Fibroblast of skin of back (primary cell): ENCODE results near the gene KRTAP3-1.
"Not testable (repeated sequence)": the region's sequence is repeated elsewhere in the genome, so short reads cannot be mapped to it uniquely, and the experiment has no call there.

Experiments used
- DNase-seq: peaks from one replicate; pipeline ENCODE4 v3.0.0-alpha.2; 2013

KRTAP3-1 gene

GRCh38 chr17:41015454-41015853, 6.5 kb upstream of the KRTAP3-1 start:
- DNase-seq, result peak; percentile 13

- peak; percentile 34 for DNase-seq
These were observed 4.7 kb upstream of the KRTAP3-1 start for GRCh38 chr17:41013606-41014005.

GRCh38 chr17:41013181-41013580, 4.3 kb upstream of the KRTAP3-1 start:
- no peak for DNase-seq

- no peak for DNase-seq
These were observed 3.6 kb upstream of the KRTAP3-1 start for GRCh38 chr17:41012326-41013120.

- DNase-seq, result no peak
These were observed 1.5 kb upstream of the KRTAP3-1 start for GRCh38 chr17:41010441-41010840.

- no peak for DNase-seq
These were observed 1.0 kb upstream of the KRTAP3-1 start for GRCh38 chr17:41009936-41010335.

- no peak for DNase-seq
These were observed 403 bp upstream of the KRTAP3-1 start for GRCh38 chr17:41009301-41009760.

GRCh38 chr17:41004397-41004796, 4.5 kb downstream of the KRTAP3-1 start:
- DNase-seq, result no peak

- no peak for DNase-seq
These were observed 5.0 kb downstream of the KRTAP3-1 start for GRCh38 chr17:41003926-41004325.

- DNase-seq, result peak; percentile 53
These were observed 6.1 kb downstream of the KRTAP3-1 start for GRCh38 chr17:41002814-41003213.

- DNase-seq, result no peak
These were observed 7.1 kb downstream of the KRTAP3-1 start for GRCh38 chr17:41001795-41002194.

GRCh38 chr17:40999563-40999962, 9.4 kb downstream of the KRTAP3-1 start, which contains the start of gene KRTAP3-2:
Gene KRTAP3-2 (minus strand): TSS chr17:40999906. CDS start chr17:40999853, 53 bp downstream.
- not testable (repeated sequence) for DNase-seq

GRCh38 chr17:40997361-40997760, 11.6 kb downstream of the KRTAP3-1 start:
- no peak for DNase-seq

- no peak for DNase-seq
These were observed 12.1 kb downstream of the KRTAP3-1 start for GRCh38 chr17:40996829-40997228.

GRCh38 chr17:40995116-40995515, 13.8 kb downstream of the KRTAP3-1 start:
- DNase-seq, result no peak

- no peak for DNase-seq
These were observed 15.1 kb downstream of the KRTAP3-1 start, which contains the start of gene KRTAP3-3 for GRCh38 chr17:40993839-40994238. Gene KRTAP3-3 (minus strand): TSS chr17:40994164. CDS start chr17:40994097, 67 bp downstream.

- no peak for DNase-seq
These were observed 15.8 kb downstream of the KRTAP3-1 start for GRCh38 chr17:40993084-40993483.

- no peak for DNase-seq
These were observed 16.3 kb downstream of the KRTAP3-1 start for GRCh38 chr17:40992666-40993065.

GRCh38 chr17:40986920-40987319, 22.0 kb downstream of the KRTAP3-1 start:
- DNase-seq, result no peak

- no peak for DNase-seq
These were observed 24.7 kb downstream of the KRTAP3-1 start, which contains the start of gene KRT40 for GRCh38 chr17:40984226-40984625. Gene KRT40 (minus strand): TSS chr17:40984326. CDS start chr17:40984273, 53 bp downstream.

- DNase-seq, result no peak
These were observed 27.8 kb downstream of the KRTAP3-1 start for GRCh38 chr17:40981115-40981514.

- peak; percentile 22 for DNase-seq
These were observed 28.3 kb downstream of the KRTAP3-1 start for GRCh38 chr17:40980596-40980995.

- no peak for DNase-seq
These were observed 28.8 kb downstream of the KRTAP3-1 start for GRCh38 chr17:40980117-40980516.

- peak; percentile 20 for DNase-seq
These were observed 30.3 kb downstream of the KRTAP3-1 start for GRCh38 chr17:40978575-40979151.
